Measurements from ENCODE around the gene SREK1.

DNA sequence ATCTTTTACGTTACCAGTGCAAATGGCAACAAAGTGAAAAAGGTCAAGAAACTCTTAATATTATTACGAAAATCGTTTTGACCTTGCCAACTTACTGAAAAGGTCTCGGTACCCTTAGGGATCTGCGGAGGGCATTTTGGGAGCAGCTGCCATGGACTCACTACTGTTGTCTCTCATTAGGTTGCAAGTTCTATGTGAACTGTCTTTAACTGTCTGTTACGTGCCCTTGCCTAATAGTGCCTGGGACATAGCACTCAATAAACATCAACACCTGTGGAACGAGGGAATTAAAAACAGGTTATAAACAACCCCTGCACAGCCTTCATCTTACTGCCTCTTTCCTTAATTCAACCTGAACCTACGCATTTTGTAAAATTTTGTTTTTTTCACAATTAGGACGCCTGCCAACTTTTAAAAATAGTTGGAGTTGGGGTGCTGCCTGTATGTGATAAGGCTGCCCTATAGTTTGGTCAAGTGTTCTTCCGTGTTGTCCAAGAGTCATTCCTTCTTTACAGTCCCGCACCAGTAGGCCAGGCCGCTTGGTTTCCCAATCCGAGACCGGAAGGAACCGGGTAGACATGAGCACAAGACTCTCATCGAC lies 527 bp upstream of the SREK1 start:
- TF ChIP-seq, protein P1, sequence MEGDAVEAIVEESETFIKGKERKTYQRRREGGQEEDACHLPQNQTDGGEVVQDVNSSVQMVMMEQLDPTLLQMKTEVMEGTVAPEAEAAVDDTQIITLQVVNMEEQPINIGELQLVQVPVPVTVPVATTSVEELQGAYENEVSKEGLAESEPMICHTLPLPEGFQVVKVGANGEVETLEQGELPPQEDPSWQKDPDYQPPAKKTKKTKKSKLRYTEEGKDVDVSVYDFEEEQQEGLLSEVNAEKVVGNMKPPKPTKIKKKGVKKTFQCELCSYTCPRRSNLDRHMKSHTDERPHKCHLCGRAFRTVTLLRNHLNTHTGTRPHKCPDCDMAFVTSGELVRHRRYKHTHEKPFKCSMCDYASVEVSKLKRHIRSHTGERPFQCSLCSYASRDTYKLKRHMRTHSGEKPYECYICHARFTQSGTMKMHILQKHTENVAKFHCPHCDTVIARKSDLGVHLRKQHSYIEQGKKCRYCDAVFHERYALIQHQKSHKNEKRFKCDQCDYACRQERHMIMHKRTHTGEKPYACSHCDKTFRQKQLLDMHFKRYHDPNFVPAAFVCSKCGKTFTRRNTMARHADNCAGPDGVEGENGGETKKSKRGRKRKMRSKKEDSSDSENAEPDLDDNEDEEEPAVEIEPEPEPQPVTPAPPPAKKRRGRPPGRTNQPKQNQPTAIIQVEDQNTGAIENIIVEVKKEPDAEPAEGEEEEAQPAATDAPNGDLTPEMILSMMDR (IDR thresholded peaks at IDR 0.05; ENCODE audit: borderline replicate concordance, extremely low read depth, low read length, poor library complexity, severe bottlenecking), result no peak
- no peak for TF ChIP-seq EZH2 (IDR thresholded peaks at IDR 0.05; ENCODE audit: borderline replicate concordance, low read depth, low read length, severe bottlenecking)

Data from DND-41 (cell line).